Muscle layer of colon (tissue), 2 donors: ENCODE data around the gene SYT9.

Source experiments
- H3K27ac ChIP-seq: one replicate; pipeline ENCODE4 v1.7.0; 2013; ENCODE audit warnings: low read depth, mild to moderate bottlenecking, low read length, moderate library complexity
- H3K27me3 ChIP-seq, 2 donors: one replicate each; pipeline ENCODE4 v1.7.0; 2013; ENCODE audit warnings: low read length in 2 of 2, mild to moderate bottlenecking in 2 of 2; ENCODE audit not compliant: insufficient read depth in 2 of 2, control insufficient read depth in 1 of 2
- H3K36me3 ChIP-seq: one replicate; pipeline ENCODE4 v1.7.0; 2013; ENCODE audit warnings: mild to moderate bottlenecking, low read length; ENCODE audit not compliant: insufficient read depth
- H3K4me1 ChIP-seq: one replicate; pipeline ENCODE4 v1.7.0; 2013; ENCODE audit warnings: mild to moderate bottlenecking, low read length; ENCODE audit not compliant: insufficient read depth
- H3K4me3 ChIP-seq, 2 donors: one replicate each; pipeline ENCODE4 v1.7.0; 2013; ENCODE audit warnings: low read length in 2 of 2, low read depth in 1 of 2, mild to moderate bottlenecking in 1 of 2, moderate library complexity in 1 of 2
- H3K9ac ChIP-seq: one replicate; pipeline ENCODE4 v1.7.0; 2013; ENCODE audit warnings: low read length
- H3K9me3 ChIP-seq: one replicate; pipeline ENCODE4 v1.7.0; 2013; ENCODE audit warnings: mild to moderate bottlenecking, low read length
- donor health status: abdominal sarcoma.
- donor health status: Adenocarcinoma of cecum.

Gene SYT9

DNA sequence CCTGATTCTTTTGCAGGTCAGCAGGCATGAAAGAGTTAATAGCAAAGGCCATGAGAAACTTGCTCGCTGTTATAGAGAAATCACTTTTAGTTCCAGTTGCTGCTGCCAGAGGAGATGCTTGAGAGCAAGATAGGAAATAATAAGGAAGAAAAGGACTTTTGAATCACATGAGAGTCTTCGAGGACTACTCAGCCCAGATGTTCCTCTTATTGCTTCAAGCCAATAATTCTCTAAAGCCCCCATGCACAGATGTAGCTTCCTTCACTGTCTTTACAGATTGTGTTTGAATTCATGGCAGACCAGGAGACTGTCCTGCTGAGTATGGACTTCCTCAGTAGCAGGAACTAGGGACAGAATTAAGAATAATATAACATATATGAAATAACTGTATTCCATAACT lies 183.5 kb downstream of the SYT9 start:
- Histone ChIP-seq H3K4me1 (no peaks in the 10 kb centered on the region), H3K9me3 (no peaks in the 10 kb centered on the region), H3K36me3 (no peaks in the 10 kb centered on the region), H3K27me3 (no peaks in the 10 kb centered on the region), H3K27ac (no peak overlapping the region), H3K9ac (no peak overlapping the region), H3K4me3 (no peak overlapping the region)

DNA sequence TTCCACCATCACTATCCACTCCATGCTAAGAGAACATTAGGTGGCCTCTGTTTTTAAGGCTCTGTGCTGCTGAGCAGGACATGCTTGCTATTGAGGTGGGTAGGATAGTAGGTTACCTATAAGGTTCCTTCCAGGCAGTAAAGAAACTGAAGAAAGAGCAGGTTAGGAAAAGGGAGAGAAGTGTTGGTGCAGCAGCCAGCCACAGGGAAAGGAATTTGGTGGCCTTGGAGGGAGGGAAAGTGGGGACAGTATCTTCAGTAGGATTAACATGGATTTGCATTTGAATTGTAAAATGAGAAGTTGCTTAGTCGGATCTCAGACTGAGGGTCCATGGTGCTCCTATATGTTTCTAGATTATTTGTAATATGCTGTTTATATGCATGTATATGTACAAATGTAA lies 184.4 kb downstream of the SYT9 start:
- no peak overlapping the region for H3K27ac ChIP-seq
- H3K9me3 ChIP-seq: no peaks in the 10 kb centered on the region
- H3K4me3 ChIP-seq: no peak overlapping the region
- no peaks in the 10 kb centered on the region for H3K27me3 ChIP-seq
- H3K4me1 ChIP-seq: no peaks in the 10 kb centered on the region
- no peaks in the 10 kb centered on the region for H3K36me3 ChIP-seq
- H3K9ac ChIP-seq: no peak overlapping the region

GRCh38 chr11:7436657-7437056 lies 185.0 kb downstream of the SYT9 start:
- no peaks in the 10 kb centered on the region for H3K27me3 ChIP-seq
- no peaks in the 10 kb centered on the region for H3K4me1 ChIP-seq
- no peak overlapping the region for H3K4me3 ChIP-seq
- H3K9ac ChIP-seq: no peak overlapping the region
- H3K9me3 ChIP-seq: no peaks in the 10 kb centered on the region
- no peak overlapping the region for H3K27ac ChIP-seq
- no peaks in the 10 kb centered on the region for H3K36me3 ChIP-seq

GRCh38 chr11:7437696-7438095 lies 186.0 kb downstream of the SYT9 start:
- no peak overlapping the region for H3K27ac ChIP-seq
- no peak overlapping the region for H3K9ac ChIP-seq
- H3K9me3 ChIP-seq: no peaks in the 10 kb centered on the region
- no peaks in the 10 kb centered on the region for H3K36me3 ChIP-seq
- H3K27me3 ChIP-seq: no peaks in the 10 kb centered on the region
- H3K4me3 ChIP-seq: no peak overlapping the region
- no peaks in the 10 kb centered on the region for H3K4me1 ChIP-seq

DNA sequence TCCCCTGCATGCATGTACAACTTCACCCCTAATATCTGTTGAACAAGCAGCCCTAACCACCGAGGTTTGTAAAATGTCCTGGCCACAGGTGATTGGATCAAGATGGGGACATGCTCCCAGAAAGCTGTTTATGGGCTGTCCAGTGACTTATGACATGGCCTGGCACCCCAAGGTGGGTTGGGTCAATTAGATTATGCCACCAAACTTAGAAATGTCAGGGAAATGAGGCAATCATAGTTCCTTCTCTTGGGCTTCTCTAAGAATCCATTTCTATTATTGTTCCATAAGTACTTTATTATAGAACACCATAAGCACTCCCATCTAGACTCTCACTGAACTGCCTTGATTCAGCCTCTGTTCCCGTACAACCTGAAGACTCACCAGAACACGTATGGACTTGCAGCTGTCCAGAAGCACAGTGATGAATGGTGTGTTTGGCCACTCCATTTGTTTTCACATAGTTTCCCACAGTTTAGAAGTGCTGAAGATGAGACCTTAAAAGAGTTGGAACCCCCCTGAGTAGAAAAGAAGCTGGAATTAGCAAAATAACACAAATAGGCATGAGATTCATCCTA lies 188.1 kb downstream of the SYT9 start:
- H3K27me3 ChIP-seq: no peaks in the 10 kb centered on the region
- H3K4me3 ChIP-seq: no peak overlapping the region
- no peaks in the 10 kb centered on the region for H3K9me3 ChIP-seq
- H3K9ac ChIP-seq: no peak overlapping the region
- no peaks in the 10 kb centered on the region for H3K36me3 ChIP-seq
- no peak overlapping the region for H3K27ac ChIP-seq
- no peaks in the 10 kb centered on the region for H3K4me1 ChIP-seq

GRCh38 chr11:7442588-7443215 lies 191.0 kb downstream of the SYT9 start:
- Histone ChIP-seq H3K4me1 (no peaks in the 10 kb centered on the region), H3K27me3 (no peaks in the 10 kb centered on the region), H3K9ac (no peak overlapping the region), H3K4me3 (no peak overlapping the region), H3K27ac (no peak overlapping the region), H3K9me3 (no peaks in the 10 kb centered on the region), H3K36me3 (no peaks in the 10 kb centered on the region)

DNA sequence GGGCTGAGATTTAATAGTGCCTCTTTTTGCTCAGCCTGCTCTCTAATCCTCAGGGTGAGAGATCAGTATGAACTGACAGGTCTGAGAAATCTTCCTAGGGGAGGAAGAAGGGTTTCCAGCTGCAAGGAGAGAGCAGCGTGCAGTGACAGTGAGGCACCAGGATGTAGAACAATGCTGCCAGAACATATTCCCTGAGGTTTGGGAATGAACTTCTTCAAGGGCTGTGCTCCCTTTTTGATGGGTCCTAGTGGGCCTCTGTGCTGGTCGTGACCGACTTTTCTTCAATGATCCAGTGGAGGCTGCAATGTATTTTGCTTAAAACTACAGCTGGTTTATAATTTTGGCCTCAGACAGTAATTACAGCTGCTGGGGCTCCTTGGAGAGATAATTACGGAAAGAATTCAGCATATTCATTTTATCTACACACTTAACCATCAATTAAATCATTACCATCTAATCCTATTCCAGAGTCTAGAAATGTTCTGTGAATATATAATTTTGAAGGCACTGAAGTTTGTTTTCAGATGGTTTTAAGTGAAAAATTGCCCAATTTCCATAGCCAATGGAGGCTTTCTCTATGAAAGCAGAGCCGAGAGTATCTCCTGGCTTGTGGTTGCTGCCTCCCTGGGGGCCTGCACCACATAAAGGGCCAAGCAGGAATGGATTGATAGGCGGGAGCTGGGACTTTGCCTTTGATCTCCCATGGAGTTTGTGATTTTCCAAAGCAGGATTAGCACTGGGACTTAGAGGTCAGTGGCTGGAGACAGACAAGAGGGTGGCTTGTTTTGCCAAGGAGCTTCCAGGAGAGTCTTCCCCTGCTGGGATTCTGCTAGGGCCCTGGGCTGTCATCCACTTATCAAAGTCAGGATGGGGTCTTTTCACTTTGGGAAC lies 192.6 kb downstream of the SYT9 start:
- no peak overlapping the region for H3K9ac ChIP-seq
- H3K27ac ChIP-seq: no peak overlapping the region
- H3K36me3 ChIP-seq: no peaks in the 10 kb centered on the region
- no peaks in the 10 kb centered on the region for H3K4me1 ChIP-seq
- no peaks in the 10 kb centered on the region for H3K27me3 ChIP-seq
- no peak overlapping the region for H3K4me3 ChIP-seq
- H3K9me3 ChIP-seq: no peaks in the 10 kb centered on the region

DNA sequence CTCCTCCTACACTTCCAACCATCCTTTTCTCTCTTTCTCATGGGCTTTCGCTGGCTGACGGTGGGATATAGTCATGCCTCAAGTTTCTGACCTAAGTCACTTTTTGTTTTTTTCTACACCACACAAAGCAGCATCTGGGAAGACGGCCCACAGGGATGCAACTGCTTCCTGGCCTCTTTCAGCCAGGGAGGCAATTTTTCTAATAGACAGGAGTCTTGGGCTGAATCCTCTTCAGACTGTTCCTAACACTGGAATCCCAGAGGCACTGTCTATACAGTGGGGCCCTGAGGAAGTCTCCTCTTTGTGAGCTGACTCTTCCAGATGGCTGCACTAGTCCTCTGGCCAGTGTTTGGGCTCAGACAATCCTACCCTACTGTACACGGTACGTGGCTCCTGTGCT lies 193.9 kb downstream of the SYT9 start:
- Histone ChIP-seq H3K27me3 (no peaks in the 10 kb centered on the region), H3K9me3 (no peaks in the 10 kb centered on the region), H3K4me3 (no peak overlapping the region), H3K36me3 (no peaks in the 10 kb centered on the region), H3K27ac (no peak overlapping the region), H3K4me1 (no peaks in the 10 kb centered on the region), H3K9ac (no peak overlapping the region)

DNA sequence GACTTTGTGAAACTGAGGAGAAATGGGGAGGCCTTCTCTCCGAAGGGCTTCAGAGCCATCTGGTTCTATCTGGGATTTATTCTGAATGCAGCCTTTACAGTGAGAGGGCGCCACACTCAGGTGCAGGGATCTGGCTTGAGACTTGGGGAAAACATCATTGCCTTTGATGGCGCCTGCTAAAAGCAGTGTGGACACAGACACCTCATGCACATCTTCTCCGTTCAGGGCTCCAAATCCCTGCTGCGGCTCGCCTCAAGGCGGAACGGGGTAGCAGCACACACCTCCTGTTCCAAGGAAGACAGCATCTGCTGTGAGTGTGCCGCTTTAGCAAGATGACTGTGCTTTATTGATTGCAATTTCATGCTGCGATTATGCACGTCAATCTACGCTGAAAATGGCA lies 196.5 kb downstream of the SYT9 start:
- Histone ChIP-seq H3K9me3 (no peaks in the 10 kb centered on the region), H3K36me3 (no peaks in the 10 kb centered on the region), H3K9ac (no peak overlapping the region), H3K27ac (no peak overlapping the region), H3K27me3 (no peaks in the 10 kb centered on the region), H3K4me3 (no peak overlapping the region), H3K4me1 (no peaks in the 10 kb centered on the region)

GRCh38 chr11:7449211-7449840 lies 197.6 kb downstream of the SYT9 start:
- Histone ChIP-seq H3K4me3 (no peak overlapping the region), H3K9ac (no peak overlapping the region), H3K36me3 (no peaks in the 10 kb centered on the region), H3K9me3 (no peaks in the 10 kb centered on the region), H3K27me3 (no peaks in the 10 kb centered on the region), H3K27ac (no peak overlapping the region), H3K4me1 (no peaks in the 10 kb centered on the region)

- no peak overlapping the region for H3K9ac ChIP-seq
- H3K4me3 ChIP-seq: no peak overlapping the region
- H3K27ac ChIP-seq: no peak overlapping the region
- H3K27me3 ChIP-seq: no peaks in the 10 kb centered on the region
- no peaks in the 10 kb centered on the region for H3K36me3 ChIP-seq
- no peaks in the 10 kb centered on the region for H3K4me1 ChIP-seq
- H3K9me3 ChIP-seq: no peaks in the 10 kb centered on the region
Observed at GRCh38 chr11:7449841-7450214, 198.1 kb downstream of the SYT9 start.
